SK-N-SH (cell line): ENCODE data around the gene AHCTF1. TPM values are rescaled to one million over a fixed set of nuclear protein-coding genes. Genes with fewer than 3 reads are reported as not detected.

ENCODE experiments used
- CTCF ChIA-PET: fragments of 300-600, 350-600 bp; formaldehyde crosslinking; extraction: SDS; loops from one replicate; lab custom pipeline; 2021; lab: Yijun Ruan, JAX
- POLR2A ChIA-PET: fragments of 350-600 bp; sonication (Branson Sonifier 250); formaldehyde crosslinking; extraction: SDS; loops from one replicate; lab custom pipeline; 2020; ENCODE audit warnings: antibody characterized with exemption, inconsistent platforms; lab: Yijun Ruan, JAX
- DNase-seq: peaks from one replicate; pipeline ENCODE4 v3.0.0; 2012
- H2AFZ ChIP-seq: fragments of 200-600 bp; sonication (generic); 2 replicates; pipeline ENCODE4 v1.8.1; 2016; ENCODE audit warnings: antibody characterized with exemption, mild to moderate bottlenecking, low read depth
- H3F3A ChIP-seq: fragments of 200-600 bp; sonication (generic); replicated peaks from 2 replicates; pipeline ENCODE3; 2016; ENCODE audit warnings: antibody characterized with exemption, mild to moderate bottlenecking; ENCODE audit not compliant: insufficient read depth
- H3K27ac ChIP-seq, 2 experiments: fragments of 200-500 bp in 1 of 2; fragments of 200-600 bp in 1 of 2; sonication (Bioruptor generic) in 1 of 2; sonication (generic), shearing (Covaris generic) in 1 of 2; 2 replicates each; pipeline versions ENCODE4 v1.5.1 to v1.6.1; 2014 to 2016; ENCODE audit warnings: low read depth in 2 of 2, inconsistent platforms in 1 of 2, low read length in 1 of 2, mild to moderate bottlenecking in 1 of 2, mixed read lengths in 1 of 2
- H3K27me3 ChIP-seq: fragments of 200-600 bp; sonication (generic), shearing (Covaris generic); 2 replicates; pipeline ENCODE4 v1.6.1; 2016; ENCODE audit warnings: mixed run types; ENCODE audit not compliant: insufficient read depth
- H3K36me3 ChIP-seq, 2 experiments: fragments of 200-500 bp in 1 of 2; fragments of 200-600 bp in 1 of 2; sonication (Bioruptor generic) in 1 of 2; sonication (generic) in 1 of 2; replicated peaks in 1 of 2; 2 replicates each; pipeline versions ENCODE3 to v1.5.1; 2014 to 2016; ENCODE audit warnings: low read length in 1 of 2, mild to moderate bottlenecking in 1 of 2; ENCODE audit not compliant: insufficient read depth in 2 of 2, control insufficient read depth in 1 of 2
- H3K4me1 ChIP-seq, 2 experiments: fragments of 200-500 bp in 1 of 2; fragments of 200-600 bp in 1 of 2; sonication (Bioruptor generic) in 1 of 2; sonication (generic), shearing (Covaris generic) in 1 of 2; 2 replicates each; pipeline versions ENCODE4 v1.5.1 to v1.6.1; 2014 to 2016; ENCODE audit warnings: low read depth in 1 of 2, low read length in 1 of 2, mixed run types in 1 of 2; ENCODE audit not compliant: insufficient read depth in 2 of 2, control insufficient read depth in 1 of 2
- H3K4me2 ChIP-seq: fragments of 200-600 bp; sonication (generic), shearing (Covaris generic); 2 replicates; pipeline ENCODE4 v1.6.1; 2017; ENCODE audit warnings: mixed run types
- H3K4me3 ChIP-seq, 2 experiments: fragments of 200-500 bp in 1 of 2; fragments of 200-600 bp in 1 of 2; sonication (Bioruptor generic) in 1 of 2; sonication (generic), shearing (Covaris generic) in 1 of 2; 2 replicates each; pipeline versions ENCODE4 v1.5.1 to v1.8.1; 2014 to 2016; ENCODE audit warnings: low read depth in 2 of 2, inconsistent platforms in 1 of 2, low read length in 1 of 2, mild to moderate bottlenecking in 1 of 2, mixed read lengths in 1 of 2, moderate library complexity in 1 of 2
- H3K79me2 ChIP-seq: fragments of 200-600 bp; sonication (generic); 2 replicates; pipeline ENCODE4 v1.8.1; 2017; ENCODE audit warnings: mild to moderate bottlenecking; ENCODE audit not compliant: insufficient read depth
- H3K9ac ChIP-seq: fragments of 200-600 bp; sonication (generic); 2 replicates; pipeline ENCODE4 v1.6.1; 2017; ENCODE audit warnings: mixed run types
- H3K9me2 ChIP-seq: fragments of 200-600 bp; sonication (generic); 2 replicates; pipeline ENCODE4 v1.6.1; 2017; ENCODE audit warnings: mixed run types
- H3K9me3 ChIP-seq: fragments of 200-600 bp; sonication (generic); 2 replicates; pipeline ENCODE4 v1.6.1; 2017; ENCODE audit warnings: mixed run types, mild to moderate bottlenecking, moderate library complexity
- H4K20me1 ChIP-seq: fragments of 200-600 bp; sonication (generic); 2 replicates; pipeline ENCODE4 v1.6.1; 2017; ENCODE audit warnings: mild to moderate bottlenecking, mixed run types; ENCODE audit not compliant: insufficient read depth
- CHD2 ChIP-seq: fragments of 150-350 bp; IDR thresholded peaks from 2 replicates; pipeline ENCODE4 v1.6.1; 2018; ENCODE audit warnings: low read length; ENCODE audit not compliant: partially characterized antibody
- EP300 ChIP-seq, 2 experiments: IDR thresholded peaks; 2 replicates each; pipeline versions ENCODE4 v1.4.0 to v1.6.1; 2012; ENCODE audit warnings: borderline replicate concordance in 1 of 2, low read depth in 1 of 2, low read length in 1 of 2
- FOXJ3 ChIP-seq: sonication (generic); formaldehyde crosslinking; IDR thresholded peaks from 2 replicates; pipeline ENCODE4 v1.5.1; 2020; ENCODE audit warnings: mild to moderate bottlenecking, missing genetic modification reagents
- GABPA ChIP-seq: IDR thresholded peaks from 2 replicates; pipeline ENCODE4 v1.4.0; 2012; ENCODE audit warnings: low read depth, mild to moderate bottlenecking
- GATA2 ChIP-seq: sonication (generic); formaldehyde crosslinking; IDR thresholded peaks from 2 replicates; pipeline ENCODE4 v1.5.0; 2020; ENCODE audit warnings: mild to moderate bottlenecking, missing genetic modification reagents
- IRF3 ChIP-seq: fragments of 150-350 bp; IDR thresholded peaks from 2 replicates; pipeline ENCODE4 v1.6.1; 2016; ENCODE audit warnings: mild to moderate bottlenecking, low read depth, low read length
- MEF2A ChIP-seq: IDR thresholded peaks from 2 replicates; pipeline ENCODE4 v1.4.0; 2012; ENCODE audit warnings: low read depth, borderline replicate concordance
- NFIC ChIP-seq: IDR thresholded peaks from 2 replicates; pipeline ENCODE4 v1.4.0; 2012; ENCODE audit warnings: borderline replicate concordance
- PBX3 ChIP-seq: IDR thresholded peaks from 2 replicates; pipeline ENCODE4; 2012
- POLR2AphosphoS5 ChIP-seq: IDR thresholded peaks from 2 replicates; pipeline ENCODE4 v1.6.1; 2012; ENCODE audit warnings: low read depth, low read length
- RAD21 ChIP-seq: IDR thresholded peaks from 2 replicates; pipeline ENCODE4 v1.6.1; 2012; ENCODE audit warnings: mild to moderate bottlenecking, low read length
- SMC3 ChIP-seq: IDR thresholded peaks from 2 replicates; pipeline ENCODE4 v1.6.1; 2012; ENCODE audit warnings: low read depth, low read length, improper control_type of control experiment
- TAF1 ChIP-seq: IDR thresholded peaks from 2 replicates; pipeline ENCODE4 v1.6.1; 2012; ENCODE audit warnings: low read depth, mild to moderate bottlenecking, low read length, moderate library complexity, borderline replicate concordance
- TCF12 ChIP-seq: IDR thresholded peaks from 2 replicates; pipeline ENCODE4 v1.4.0; 2012
- WGBS: methylation state at CpG from one replicate; pipeline ENCODE4 v1.1.6; 2017; ENCODE audit warnings: low lambda C conversion rate; 5-methylcytosine and 5-hydroxymethylcytosine counted together
- polyA plus RNA-seq, 3 experiments: library from polyadenylated mRNA; depleted of rRNA; stranded (reverse); fragments of >200 nt; gene quantifications; 2 replicates each; pipeline ENCODE4 v1.2.3, GENCODE V29; 2012

The AHCTF1 gene
- polyA plus RNA-seq, 1 of the 3 experiments (the other 2 are of a cell fraction), result 8.5 TPM

- TF ChIP-seq POLR2AphosphoS5, result no peak
Observed at GRCh38 chr1:246969621-246970020, 37.9 kb upstream of the AHCTF1 start (continued).

GRCh38 chr1:246966502-246966901 is 34.8 kb upstream of the AHCTF1 start:
- Histone ChIP-seq H4K20me1 (no peaks in the 10 kb centered on the region), H2AFZ (no peak overlapping the region), H3F3A (no peaks in the 10 kb centered on the region), H3K27ac (no peak overlapping the region), H3K9me3 (no peaks in the 10 kb centered on the region), H3K4me2 (no peak overlapping the region), H3K4me3 (no peak overlapping the region), H3K9me2 (no peaks in the 10 kb centered on the region), H3K9ac (no peak overlapping the region), H3K36me3 (peaks cover 0 to 7% of the 10 kb centered on the region in 2 experiments), H3K27me3 (no peaks in the 10 kb centered on the region), H3K4me1 (no peaks in the 10 kb centered on the region), H3K79me2 (no peaks in the 10 kb centered on the region)
- DNase-seq, result no peak
- POLR2A ChIA-PET, result no interaction called here
- no peak for TF ChIP-seq GATA2 (CRISPR knock-in tag)
- no peak for TF ChIP-seq TCF12
- no peak for TF ChIP-seq TAF1
- no peak for TF ChIP-seq EP300 (IDR thresholded peaks at IDR 0.05; ENCODE audit: borderline replicate concordance in 1 of 2, low read depth in 1 of 2, low read length in 1 of 2)
- no peak for TF ChIP-seq MEF2A
- no peak for TF ChIP-seq PBX3
- no peak for TF ChIP-seq FOXJ3 (CRISPR knock-in tag)
- no peak for TF ChIP-seq SMC3
- no peak for TF ChIP-seq RAD21
- CTCF ChIA-PET, result no interaction called here
- 94% methylated on average over 2 of the region's 2 CpGs for WGBS

- Histone ChIP-seq H4K20me1 (no peaks in the 10 kb centered on the region), H3K9me2 (no peaks in the 10 kb centered on the region), H3K9me3 (no peaks in the 10 kb centered on the region), H3F3A (no peaks in the 10 kb centered on the region), H3K4me2 (no peak overlapping the region), H3K9ac (no peak overlapping the region), H3K79me2 (no peaks in the 10 kb centered on the region), H3K4me1 (no peaks in the 10 kb centered on the region), H3K4me3 (no peak overlapping the region), H2AFZ (no peak overlapping the region), H3K27ac (no peak overlapping the region), H3K36me3 (no peaks in the 10 kb centered on the region), H3K27me3 (no peaks in the 10 kb centered on the region)
- ChIA-PET POLR2A (no interaction called here), CTCF (interaction anchor here (0.7 to 0.9 kb wide), 2 partner anchors 10 to 17 kb away, joined by 3 read pairs; no protein-coding TSS in a partner anchor)
- DNase-seq, result no peak
- WGBS, result 74% methylated on average over 1 of the region's 1 CpG
- TF ChIP-seq CHD2 (no peak), IRF3 (no peak), GABPA (no peak), NFIC (no peak)
Observed at GRCh38 chr1:246959944-246960693, 28.4 kb upstream of the AHCTF1 start.
